ENCODE results near the gene IL21R. TPM values are rescaled to one million over a fixed set of nuclear protein-coding genes. Genes with fewer than 3 reads are reported as not detected.

The IL21R gene
- total RNA-seq, 2 experiments from 2014 or later: 34.5 to 34.8 TPM

DNA sequence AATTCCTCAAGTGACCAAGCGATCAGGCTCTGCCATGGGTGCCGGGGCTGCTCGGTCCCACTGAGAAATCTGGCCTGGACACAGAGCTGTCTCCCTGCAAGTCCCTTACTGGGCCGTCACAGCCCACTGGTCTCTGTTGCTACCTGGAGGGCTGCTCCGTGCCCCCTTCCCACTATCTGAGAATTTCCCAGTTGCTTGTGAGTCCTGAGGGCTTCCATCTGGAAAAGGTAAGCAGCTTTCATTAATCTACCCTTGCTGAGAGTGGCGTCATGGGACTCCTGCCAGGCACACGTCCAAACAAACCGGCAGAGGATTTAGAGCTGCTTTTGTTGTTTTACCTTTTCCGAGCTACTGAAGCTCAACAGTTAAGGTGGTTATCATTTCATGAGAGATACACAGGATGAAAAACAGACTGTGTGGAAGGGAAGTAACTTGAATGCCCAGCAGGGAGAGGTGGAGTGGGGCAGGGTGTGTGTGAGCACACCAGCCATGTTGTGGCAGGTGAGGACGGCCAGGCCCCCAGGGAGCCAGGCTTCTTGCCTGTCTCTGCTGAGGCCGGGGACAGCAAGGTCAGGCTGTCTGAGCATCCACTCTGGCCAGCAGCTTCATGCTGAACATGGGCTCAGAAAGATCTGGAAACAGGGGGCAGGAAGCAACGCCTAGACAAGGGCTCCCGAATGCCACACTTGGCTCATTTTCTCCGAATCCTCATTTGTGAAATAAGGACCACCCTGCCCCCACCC is 97.1 kb downstream of the IL21R start:
- no peaks in the 10 kb centered on the region for H3K9me3 Mint-ChIP-seq
- intact Hi-C loops (cut with DNase I, micrococcal nuclease): no loop called here
- H3K27me3 Mint-ChIP-seq: no peaks in the 10 kb centered on the region
- no peak for DNase-seq
- no peaks in the 10 kb centered on the region for H3K27me3 ChIP-seq (ENCODE audit: control insufficient read depth in 1 of 2, insufficient read depth in 2 of 2, low read length in 2 of 2)
- no peak overlapping the region for H3K4me3 Mint-ChIP-seq
- ATAC-seq (ENCODE audit: poor library complexity): no peak
- peaks cover 97% of the 10 kb centered on the region for H3K36me3 Mint-ChIP-seq (ENCODE audit: low read depth)
- no peak overlapping the region for H3K27ac ChIP-seq (ENCODE audit: low read depth in 1 of 2, low read length in 2 of 2)
- peaks cover 85% of the 10 kb centered on the region for H3K36me3 ChIP-seq (ENCODE audit: insufficient read depth, low read length)
- H3K4me1 ChIP-seq (ENCODE audit: insufficient read depth, low read length): no peaks in the 10 kb centered on the region
- ChIA-PET POLR2A (no interaction called here), CTCF (no interaction called here)
- H3K4me1 Mint-ChIP-seq (ENCODE audit: low read depth): no peaks in the 10 kb centered on the region
- no peaks in the 10 kb centered on the region for H3K9me3 ChIP-seq (ENCODE audit: control insufficient read depth in 1 of 2, insufficient read depth in 1 of 2, low read length in 2 of 2)
- H3K4me3 ChIP-seq (ENCODE audit: low read length): no peak overlapping the region
- H3K27ac Mint-ChIP-seq: no peak overlapping the region
- TF ChIP-seq, protein P1, sequence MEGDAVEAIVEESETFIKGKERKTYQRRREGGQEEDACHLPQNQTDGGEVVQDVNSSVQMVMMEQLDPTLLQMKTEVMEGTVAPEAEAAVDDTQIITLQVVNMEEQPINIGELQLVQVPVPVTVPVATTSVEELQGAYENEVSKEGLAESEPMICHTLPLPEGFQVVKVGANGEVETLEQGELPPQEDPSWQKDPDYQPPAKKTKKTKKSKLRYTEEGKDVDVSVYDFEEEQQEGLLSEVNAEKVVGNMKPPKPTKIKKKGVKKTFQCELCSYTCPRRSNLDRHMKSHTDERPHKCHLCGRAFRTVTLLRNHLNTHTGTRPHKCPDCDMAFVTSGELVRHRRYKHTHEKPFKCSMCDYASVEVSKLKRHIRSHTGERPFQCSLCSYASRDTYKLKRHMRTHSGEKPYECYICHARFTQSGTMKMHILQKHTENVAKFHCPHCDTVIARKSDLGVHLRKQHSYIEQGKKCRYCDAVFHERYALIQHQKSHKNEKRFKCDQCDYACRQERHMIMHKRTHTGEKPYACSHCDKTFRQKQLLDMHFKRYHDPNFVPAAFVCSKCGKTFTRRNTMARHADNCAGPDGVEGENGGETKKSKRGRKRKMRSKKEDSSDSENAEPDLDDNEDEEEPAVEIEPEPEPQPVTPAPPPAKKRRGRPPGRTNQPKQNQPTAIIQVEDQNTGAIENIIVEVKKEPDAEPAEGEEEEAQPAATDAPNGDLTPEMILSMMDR (IDR thresholded peaks at IDR 0.05): no peak

DNA sequence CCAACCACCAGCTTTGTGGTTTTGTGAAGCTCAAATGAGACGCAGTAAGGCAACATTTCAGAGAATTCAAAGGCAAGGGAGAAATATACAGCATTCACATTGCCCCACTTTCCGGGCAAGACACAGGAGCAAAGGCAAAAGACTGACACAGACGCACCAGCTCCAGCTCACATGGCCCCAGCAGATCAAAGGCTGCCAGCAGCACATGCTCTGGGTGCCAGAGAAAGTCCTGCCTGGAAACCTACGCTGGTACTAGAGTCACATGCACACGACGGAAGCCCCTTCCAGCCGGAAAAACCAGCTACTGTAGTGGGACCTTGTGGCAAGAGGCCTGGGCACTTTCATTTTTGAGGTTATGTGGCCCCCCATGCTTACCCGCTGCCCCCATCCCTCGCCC is 97.7 kb downstream of the IL21R start:
- ATAC-seq (ENCODE audit: poor library complexity) (no peak), DNase-seq (no peak)
- peaks cover 97% of the 10 kb centered on the region for H3K36me3 Mint-ChIP-seq (ENCODE audit: low read depth)
- ChIA-PET POLR2A (no interaction called here), CTCF (no interaction called here)
- H3K4me1 ChIP-seq (ENCODE audit: insufficient read depth, low read length): no peaks in the 10 kb centered on the region
- no peak overlapping the region for H3K4me3 Mint-ChIP-seq
- intact Hi-C loops (cut with DNase I, micrococcal nuclease): no loop called here
- no peaks in the 10 kb centered on the region for H3K27me3 Mint-ChIP-seq
- no peaks in the 10 kb centered on the region for H3K9me3 ChIP-seq (ENCODE audit: control insufficient read depth in 1 of 2, insufficient read depth in 1 of 2, low read length in 2 of 2)
- no peaks in the 10 kb centered on the region for H3K4me1 Mint-ChIP-seq (ENCODE audit: low read depth)
- H3K4me3 ChIP-seq (ENCODE audit: low read length): no peak overlapping the region
- H3K9me3 Mint-ChIP-seq: no peaks in the 10 kb centered on the region
- H3K36me3 ChIP-seq (ENCODE audit: insufficient read depth, low read length): peaks cover 85% of the 10 kb centered on the region
- TF ChIP-seq, protein P1 (IDR thresholded peaks at IDR 0.05): no peak
- H3K27ac Mint-ChIP-seq: no peak overlapping the region
- H3K27ac ChIP-seq (ENCODE audit: low read depth in 1 of 2, low read length in 2 of 2): no peak overlapping the region
- H3K27me3 ChIP-seq (ENCODE audit: control insufficient read depth in 1 of 2, insufficient read depth in 2 of 2, low read length in 2 of 2): no peaks in the 10 kb centered on the region

DNA sequence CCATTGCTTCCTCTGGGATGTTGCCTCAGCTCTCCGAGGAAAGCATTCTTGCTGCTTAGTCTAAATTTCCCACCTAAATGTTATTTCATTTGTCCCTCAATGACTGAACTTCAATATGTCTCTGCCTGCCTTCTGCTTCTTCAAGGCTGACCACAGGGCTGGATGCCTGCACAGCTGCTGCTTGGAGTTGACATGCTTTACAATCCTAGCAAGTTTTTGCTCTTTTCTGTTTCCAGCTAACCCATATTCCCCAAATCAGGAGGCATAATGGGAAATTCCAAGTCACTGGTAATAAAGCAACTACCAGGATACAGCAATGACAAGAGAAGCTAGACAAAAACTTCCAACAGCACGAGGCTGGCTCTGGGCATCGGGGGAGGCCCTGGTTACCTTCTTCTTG is 98.8 kb downstream of the IL21R start:
- no peak overlapping the region for H3K4me3 ChIP-seq (ENCODE audit: low read length)
- Mint-ChIP-seq H3K4me3 (no peak overlapping the region), H3K36me3 (ENCODE audit: low read depth) (peaks cover 97% of the 10 kb centered on the region), H3K9me3 (no peaks in the 10 kb centered on the region), H3K27ac (no peak overlapping the region), H3K4me1 (ENCODE audit: low read depth) (no peaks in the 10 kb centered on the region), H3K27me3 (no peaks in the 10 kb centered on the region)
- H3K27me3 ChIP-seq (ENCODE audit: control insufficient read depth in 1 of 2, insufficient read depth in 2 of 2, low read length in 2 of 2): no peaks in the 10 kb centered on the region
- no peaks in the 10 kb centered on the region for H3K9me3 ChIP-seq (ENCODE audit: control insufficient read depth in 1 of 2, insufficient read depth in 1 of 2, low read length in 2 of 2)
- POLR2A ChIA-PET: no interaction called here
- intact Hi-C loops (cut with DNase I, micrococcal nuclease): no loop called here
- H3K27ac ChIP-seq (ENCODE audit: low read depth in 1 of 2, low read length in 2 of 2): no peak overlapping the region
- TF ChIP-seq, protein P1 (IDR thresholded peaks at IDR 0.05): no peak
- DNase-seq (no peak), ATAC-seq (ENCODE audit: poor library complexity) (no peak)
- H3K4me1 ChIP-seq (ENCODE audit: insufficient read depth, low read length): no peaks in the 10 kb centered on the region
- CTCF ChIA-PET: no interaction called here
- H3K36me3 ChIP-seq (ENCODE audit: insufficient read depth, low read length): peaks cover 88% of the 10 kb centered on the region

Other genes with a start within 250 kb of the IL21R start
- 10 to 100 TPM; 15.1 to 17.3 TPM for gene KDM8, start 198.6 kb upstream of the IL21R start, total RNA-seq
- 10 to 100 TPM; 31.9 to 33.9 TPM for gene NSMCE1, start 133.4 kb upstream of the IL21R start, total RNA-seq
- 100 to 1,000 TPM; 145 to 147 TPM for gene IL4R, start 88.2 kb upstream of the IL21R start, total RNA-seq
- 10 to 100 TPM; 43.6 to 44.5 TPM for gene GTF3C1, start 147.7 kb downstream of the IL21R start, total RNA-seq
- gene KATNIP, start 148.0 kb downstream of the IL21R start, total RNA-seq: 10 to 100 TPM; 18.5 to 20.9 TPM

Measured in CD4-positive, alpha-beta T cell (primary cell).